OCI-LY7 (cell line): ENCODE measurements around the gene CNOT6.
"Not testable (repeated sequence)": the region's sequence is repeated elsewhere in the genome, so short reads cannot be mapped to it uniquely, and the experiment has no call there.

Experiments used
- EZH2phosphoT487 ChIP-seq: fragments of 200-600 bp; sonication (generic); IDR thresholded peaks from 2 replicates; pipeline ENCODE4 v1.6.1; 2018; ENCODE audit warnings: low read depth, borderline replicate concordance, mild to moderate bottlenecking, mixed run types, antibody characterized with exemption, low read length, moderate library complexity, mixed read lengths
- TF ChIP-seq, protein P1 (sequence below): fragments of 200-600 bp; sonication (generic); conservative IDR thresholded peaks from 2 replicates; pipeline ENCODE4 v1.5.1; 2014; ENCODE audit warnings: mild to moderate bottlenecking, antibody characterized with exemption, low read length, moderate library complexity, mixed read lengths

DNA sequence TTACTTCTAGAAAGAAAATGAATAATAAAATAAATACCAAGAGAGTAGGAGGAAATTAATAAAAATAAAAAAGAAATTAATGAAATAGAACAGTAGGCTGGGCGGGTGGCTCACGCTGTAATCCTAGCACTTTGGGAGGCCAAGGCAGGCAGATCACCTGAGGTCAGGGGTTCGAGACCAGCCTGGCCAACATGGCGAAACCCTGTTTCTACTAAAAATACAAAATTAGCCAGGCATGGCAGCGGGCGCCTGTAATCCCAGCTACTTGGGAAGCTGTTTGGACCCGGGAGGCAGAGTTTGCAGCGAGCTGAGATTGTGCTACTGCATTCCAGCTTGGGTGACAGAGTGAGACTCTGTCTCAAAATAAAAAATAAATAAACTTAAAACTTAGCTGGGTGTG, 20.8 kb upstream of the CNOT6 start:
- TF ChIP-seq EZH2phosphoT487: not testable (repeated sequence)
- TF ChIP-seq, protein P1, sequence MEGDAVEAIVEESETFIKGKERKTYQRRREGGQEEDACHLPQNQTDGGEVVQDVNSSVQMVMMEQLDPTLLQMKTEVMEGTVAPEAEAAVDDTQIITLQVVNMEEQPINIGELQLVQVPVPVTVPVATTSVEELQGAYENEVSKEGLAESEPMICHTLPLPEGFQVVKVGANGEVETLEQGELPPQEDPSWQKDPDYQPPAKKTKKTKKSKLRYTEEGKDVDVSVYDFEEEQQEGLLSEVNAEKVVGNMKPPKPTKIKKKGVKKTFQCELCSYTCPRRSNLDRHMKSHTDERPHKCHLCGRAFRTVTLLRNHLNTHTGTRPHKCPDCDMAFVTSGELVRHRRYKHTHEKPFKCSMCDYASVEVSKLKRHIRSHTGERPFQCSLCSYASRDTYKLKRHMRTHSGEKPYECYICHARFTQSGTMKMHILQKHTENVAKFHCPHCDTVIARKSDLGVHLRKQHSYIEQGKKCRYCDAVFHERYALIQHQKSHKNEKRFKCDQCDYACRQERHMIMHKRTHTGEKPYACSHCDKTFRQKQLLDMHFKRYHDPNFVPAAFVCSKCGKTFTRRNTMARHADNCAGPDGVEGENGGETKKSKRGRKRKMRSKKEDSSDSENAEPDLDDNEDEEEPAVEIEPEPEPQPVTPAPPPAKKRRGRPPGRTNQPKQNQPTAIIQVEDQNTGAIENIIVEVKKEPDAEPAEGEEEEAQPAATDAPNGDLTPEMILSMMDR: not testable (repeated sequence)
